GM12878 (cell line): ENCODE measurements around the gene SPOP. TPM values are rescaled to one million over a fixed set of nuclear protein-coding genes. Genes with fewer than 3 reads are reported as not detected.

Experiments
- polyA plus RNA-seq, 11 experiments: library from polyadenylated mRNA; depleted of rRNA in 4 of 11; unstranded in 6 of 11; stranded (reverse) in 5 of 11; fragments of >200 nt; fragmentation: Nextera tagmentation in 4 of 11; fragmentation: Illumina TruSeq in 1 of 11; extraction: Ambion mirVana in 4 of 11; extraction: Trizol in 1 of 11; gene quantifications; 1 replicate in 1 of 11; 2 replicates in 10 of 11; pipeline versions ENCODE4 v1.2.1 to v1.2.3, GENCODE V29; 2011 to 2016; ENCODE audit warnings: inconsistent platforms in 2 of 11, missing spikeins in 2 of 11, low read depth in 1 of 11
- total RNA-seq, 4 experiments: library from RNA; depleted of rRNA in 3 of 4; stranded (reverse); fragments of >200 nt in 3 of 4; fragmentation: Illumina TruSeq in 1 of 4; extraction: Trizol in 1 of 4; gene quantifications; 2 replicates each; pipeline versions ENCODE4 v1.2.1 to v1.2.3, GENCODE V29; 2013 to 2021

Gene SPOP
- total and polyA plus RNA-seq, 10 of the 15 experiments (the other 5 are each of a cell fraction or from before 2014, with no cell fraction given), result 35.1 to 80.4 (median 44.7) TPM

Other genes with a start within 250 kb of the SPOP start
- gene NGFR, start 182.8 kb downstream of the SPOP start, total RNA-seq (2014; rRNA removed), result 0.11 TPM in 2 replicates
- gene NGFR, start 182.8 kb downstream of the SPOP start, total RNA-seq (2014; rRNA removed; fragmentation: Illumina TruSeq; extraction: Trizol), result 0.05 and 0.09 TPM in 2 replicates
- 0.08 and 0.21 TPM in 2 replicates for gene NGFR, start 182.8 kb downstream of the SPOP start, total RNA-seq (2021)
- gene NGFR, start 182.8 kb downstream of the SPOP start, polyA plus RNA-seq (2011; rRNA removed), result 0.07 TPM in 1 of 2 replicates, not detected in the other
- gene NGFR, start 182.8 kb downstream of the SPOP start, polyA plus RNA-seq (2014; fragmentation: Illumina TruSeq; extraction: Trizol), result 0.07 and 0.10 TPM in 2 replicates
- under 1 TPM in 1 of 2 experiments, not detected in 1; 0.05 TPM for gene NGFR, start 182.8 kb downstream of the SPOP start, polyA plus RNA-seq (2014; fragmentation: Nextera tagmentation; extraction: Ambion mirVana)
- 0.09 and 0.15 TPM in 2 replicates for gene NGFR, start 182.8 kb downstream of the SPOP start, polyA plus RNA-seq (2014; rRNA removed)
- gene NGFR, start 182.8 kb downstream of the SPOP start, polyA plus RNA-seq (2016; fragmentation: Nextera tagmentation; extraction: Ambion mirVana), result under 1 TPM; 0.05 to 0.28 TPM
- under 0.01 and 0.34 TPM in 2 replicates for gene NXPH3, start 102.2 kb downstream of the SPOP start, total RNA-seq (2014; rRNA removed)
- gene NXPH3, start 102.2 kb downstream of the SPOP start, total RNA-seq (2014; rRNA removed; fragmentation: Illumina TruSeq; extraction: Trizol), result 0.05 and 0.13 TPM in 2 replicates
- gene NXPH3, start 102.2 kb downstream of the SPOP start, total RNA-seq (2021), result 0.11 and 0.13 TPM in 2 replicates
- gene NXPH3, start 102.2 kb downstream of the SPOP start, polyA plus RNA-seq (2011; rRNA removed), result 0.17 and 0.35 TPM in 2 replicates
- 0.10 and 0.12 TPM in 2 replicates for gene NXPH3, start 102.2 kb downstream of the SPOP start, polyA plus RNA-seq (2014; fragmentation: Illumina TruSeq; extraction: Trizol)
- not detected for gene NXPH3, start 102.2 kb downstream of the SPOP start, polyA plus RNA-seq (2014; fragmentation: Nextera tagmentation; extraction: Ambion mirVana)
- 0.09 and 0.19 TPM in 2 replicates for gene NXPH3, start 102.2 kb downstream of the SPOP start, polyA plus RNA-seq (2014; rRNA removed)
- gene NXPH3, start 102.2 kb downstream of the SPOP start, polyA plus RNA-seq (2016; fragmentation: Nextera tagmentation; extraction: Ambion mirVana), result under 1 TPM; 0.08 to 0.12 TPM
- 54.8 and 61.1 TPM in 2 replicates for gene SLC35B1, start 29.9 kb upstream of the SPOP start, total RNA-seq (2014; rRNA removed)
- gene SLC35B1, start 29.9 kb upstream of the SPOP start, total RNA-seq (2014; rRNA removed; fragmentation: Illumina TruSeq; extraction: Trizol), result 42.4 and 43.3 TPM in 2 replicates
- 39.5 and 46.2 TPM in 2 replicates for gene SLC35B1, start 29.9 kb upstream of the SPOP start, total RNA-seq (2021)
- 34.4 and 55.3 TPM in 2 replicates for gene SLC35B1, start 29.9 kb upstream of the SPOP start, polyA plus RNA-seq (2011; rRNA removed)
- gene SLC35B1, start 29.9 kb upstream of the SPOP start, polyA plus RNA-seq (2014; fragmentation: Illumina TruSeq; extraction: Trizol), result 51.9 and 58.0 TPM in 2 replicates
- gene SLC35B1, start 29.9 kb upstream of the SPOP start, polyA plus RNA-seq (2014; fragmentation: Nextera tagmentation; extraction: Ambion mirVana), result 10 to 100 TPM; 40.0 to 44.4 TPM
- gene SLC35B1, start 29.9 kb upstream of the SPOP start, polyA plus RNA-seq (2014; rRNA removed), result 48.1 and 51.3 TPM in 2 replicates
- 100 to 1,000 TPM; 106 to 113 TPM for gene SLC35B1, start 29.9 kb upstream of the SPOP start, polyA plus RNA-seq (2016; fragmentation: Nextera tagmentation; extraction: Ambion mirVana)
- gene FAM117A, start 86.0 kb upstream of the SPOP start, total RNA-seq (2014; rRNA removed), result 16.8 and 21.3 TPM in 2 replicates
- gene FAM117A, start 86.0 kb upstream of the SPOP start, total RNA-seq (2014; rRNA removed; fragmentation: Illumina TruSeq; extraction: Trizol), result 10.9 and 11.9 TPM in 2 replicates
- 21.2 and 24.8 TPM in 2 replicates for gene FAM117A, start 86.0 kb upstream of the SPOP start, total RNA-seq (2021)
- 9.3 and 17.5 TPM in 2 replicates for gene FAM117A, start 86.0 kb upstream of the SPOP start, polyA plus RNA-seq (2011; rRNA removed)
- gene FAM117A, start 86.0 kb upstream of the SPOP start, polyA plus RNA-seq (2014; fragmentation: Illumina TruSeq; extraction: Trizol), result 15.4 and 24.6 TPM in 2 replicates
- 1 to 10 TPM; 2.1 to 3.3 TPM for gene FAM117A, start 86.0 kb upstream of the SPOP start, polyA plus RNA-seq (2014; fragmentation: Nextera tagmentation; extraction: Ambion mirVana)
- gene FAM117A, start 86.0 kb upstream of the SPOP start, polyA plus RNA-seq (2014; rRNA removed), result 24.5 and 25.8 TPM in 2 replicates
- 10 to 100 TPM; 18.7 to 29.6 TPM for gene FAM117A, start 86.0 kb upstream of the SPOP start, polyA plus RNA-seq (2016; fragmentation: Nextera tagmentation; extraction: Ambion mirVana)
- gene KAT7, start 110.6 kb upstream of the SPOP start, total RNA-seq (2014; rRNA removed), result 19.5 and 26.1 TPM in 2 replicates
- gene KAT7, start 110.6 kb upstream of the SPOP start, total RNA-seq (2014; rRNA removed; fragmentation: Illumina TruSeq; extraction: Trizol), result 26.1 and 28.4 TPM in 2 replicates
- 40.1 and 45.8 TPM in 2 replicates for gene KAT7, start 110.6 kb upstream of the SPOP start, total RNA-seq (2021)
- 20.5 and 24.2 TPM in 2 replicates for gene KAT7, start 110.6 kb upstream of the SPOP start, polyA plus RNA-seq (2011; rRNA removed)
- gene KAT7, start 110.6 kb upstream of the SPOP start, polyA plus RNA-seq (2014; fragmentation: Illumina TruSeq; extraction: Trizol), result 30.6 and 40.2 TPM in 2 replicates
- gene KAT7, start 110.6 kb upstream of the SPOP start, polyA plus RNA-seq (2014; fragmentation: Nextera tagmentation; extraction: Ambion mirVana), result 1 to 10 TPM; 6.6 to 8.7 TPM
- gene KAT7, start 110.6 kb upstream of the SPOP start, polyA plus RNA-seq (2014; rRNA removed), result 15.9 and 19.9 TPM in 2 replicates
- 10 to 100 TPM; 41.2 to 44.5 TPM for gene KAT7, start 110.6 kb upstream of the SPOP start, polyA plus RNA-seq (2016; fragmentation: Nextera tagmentation; extraction: Ambion mirVana)
- not detected in 2 replicates for gene TAC4, start 170.0 kb upstream of the SPOP start, total RNA-seq (2014; rRNA removed)
- not detected in 2 replicates for gene TAC4, start 170.0 kb upstream of the SPOP start, total RNA-seq (2014; rRNA removed; fragmentation: Illumina TruSeq; extraction: Trizol)
- not detected in 2 replicates for gene TAC4, start 170.0 kb upstream of the SPOP start, total RNA-seq (2021)
- not detected in 2 replicates for gene TAC4, start 170.0 kb upstream of the SPOP start, polyA plus RNA-seq (2011; rRNA removed)
- not detected in 2 replicates for gene TAC4, start 170.0 kb upstream of the SPOP start, polyA plus RNA-seq (2014; fragmentation: Illumina TruSeq; extraction: Trizol)
- not detected for gene TAC4, start 170.0 kb upstream of the SPOP start, polyA plus RNA-seq (2014; fragmentation: Nextera tagmentation; extraction: Ambion mirVana)
- not detected in 2 replicates for gene TAC4, start 170.0 kb upstream of the SPOP start, polyA plus RNA-seq (2014; rRNA removed)
- gene TAC4, start 170.0 kb upstream of the SPOP start, polyA plus RNA-seq (2016; fragmentation: Nextera tagmentation; extraction: Ambion mirVana), result not detected